H9 (cell line): ENCODE results near the gene KLF13. TPM values are rescaled to one million over a fixed set of nuclear protein-coding genes. Genes with fewer than 3 reads are reported as not detected.

ENCODE experiments used
- DNase-seq: peaks from one replicate; pipeline ENCODE4 v3.0.0-alpha.2; 2017
- H2AFZ ChIP-seq: one replicate; pipeline ENCODE4 v1.6.1; 2013; ENCODE audit warnings: mild to moderate bottlenecking, low read length, control low read depth, moderate library complexity
- H2AK5ac ChIP-seq: 2 replicates; pipeline ENCODE4 v1.6.1; 2013; ENCODE audit warnings: low read length, control low read depth, mixed read lengths; ENCODE audit not compliant: insufficient read length
- H2BK120ac ChIP-seq: one replicate; pipeline ENCODE4 v1.6.1; 2013; ENCODE audit warnings: low read depth, mild to moderate bottlenecking, low read length, control low read depth, inconsistent platforms; ENCODE audit not compliant: poor library complexity, severe bottlenecking
- H2BK12ac ChIP-seq: 2 replicates; pipeline ENCODE4 v1.6.1; 2013; ENCODE audit warnings: low read length, control low read depth, mixed read lengths, low read depth; ENCODE audit not compliant: insufficient read length
- H2BK15ac ChIP-seq: 2 replicates; pipeline ENCODE4 v1.6.1; 2013; ENCODE audit warnings: low read depth, low read length, control low read depth
- H2BK20ac ChIP-seq: one replicate; pipeline ENCODE4 v1.6.1; 2013; ENCODE audit warnings: low read depth, mild to moderate bottlenecking, low read length, control low read depth, inconsistent platforms; ENCODE audit not compliant: poor library complexity, severe bottlenecking
- H2BK5ac ChIP-seq: 2 replicates; pipeline ENCODE4 v1.6.1; 2013; ENCODE audit warnings: low read length, control low read depth, mixed read lengths; ENCODE audit not compliant: insufficient read length
- H3K14ac ChIP-seq: 2 replicates; pipeline ENCODE4 v1.6.1; 2013; ENCODE audit warnings: low read length, control low read depth; ENCODE audit not compliant: insufficient read depth
- H3K18ac ChIP-seq: 2 replicates; pipeline ENCODE4 v1.6.1; 2013; ENCODE audit warnings: low read depth, mild to moderate bottlenecking, mixed read lengths, low read length, control low read depth; ENCODE audit not compliant: insufficient read length
- H3K23ac ChIP-seq: 2 replicates; pipeline ENCODE4 v1.6.1; 2013; ENCODE audit warnings: low read length, control low read depth, mixed read lengths, low read depth; ENCODE audit not compliant: insufficient read length
- H3K23me2 ChIP-seq: 2 replicates; pipeline ENCODE4 v1.6.1; 2013; ENCODE audit warnings: low read depth, mild to moderate bottlenecking, mixed read lengths, low read length, control low read depth; ENCODE audit not compliant: insufficient read length, poor library complexity, severe bottlenecking
- H3K27ac ChIP-seq: 2 replicates; pipeline ENCODE4 v1.5.1; 2013; ENCODE audit warnings: low read length, control low read depth, mixed read lengths, low read depth; ENCODE audit not compliant: insufficient read length
- H3K27me3 ChIP-seq: 2 replicates; pipeline ENCODE4 v1.6.1; 2013; ENCODE audit warnings: low read length, control low read depth, inconsistent platforms; ENCODE audit not compliant: insufficient read depth
- H3K4ac ChIP-seq: 2 replicates; pipeline ENCODE4 v1.6.1; 2013; ENCODE audit warnings: low read depth, mild to moderate bottlenecking, control low read depth, inconsistent platforms, low read length, moderate library complexity
- H3K4me1 ChIP-seq: 2 replicates; pipeline ENCODE4 v1.6.1; 2013; ENCODE audit warnings: low read length, control low read depth, inconsistent platforms; ENCODE audit not compliant: insufficient read depth
- H3K4me2 ChIP-seq: 2 replicates; pipeline ENCODE4 v1.6.1; 2013; ENCODE audit warnings: low read length, control low read depth, mixed read lengths; ENCODE audit not compliant: insufficient read length, insufficient read depth
- H3K56ac ChIP-seq: 2 replicates; pipeline ENCODE4 v1.6.1; 2013; ENCODE audit warnings: low read depth, mild to moderate bottlenecking, mixed read lengths, low read length, control low read depth; ENCODE audit not compliant: insufficient read length
- H3K79me1 ChIP-seq: 2 replicates; pipeline ENCODE4 v1.6.1; 2013; ENCODE audit warnings: low read depth, mild to moderate bottlenecking, moderate library complexity, low read length, control low read depth, inconsistent platforms; ENCODE audit not compliant: insufficient read depth, poor library complexity, severe bottlenecking
- H3K79me2 ChIP-seq: 2 replicates; pipeline ENCODE4 v1.6.1; 2013; ENCODE audit warnings: low read length, control low read depth, inconsistent platforms; ENCODE audit not compliant: insufficient read depth
- H3K9ac ChIP-seq: 2 replicates; pipeline ENCODE4 v1.6.1; 2013; ENCODE audit warnings: low read length, control low read depth, mixed read lengths; ENCODE audit not compliant: insufficient read length; ENCODE audit errors: extremely low read depth
- H3K9me3 ChIP-seq: one replicate; pipeline ENCODE4 v1.6.1; 2013; ENCODE audit warnings: low read depth, low read length, inconsistent platforms; ENCODE audit not compliant: control insufficient read depth
- H3T11ph ChIP-seq: one replicate; pipeline ENCODE4 v1.6.1; 2013; ENCODE audit warnings: mild to moderate bottlenecking, low read length, control low read depth, inconsistent platforms
- H4K20me1 ChIP-seq: one replicate; pipeline ENCODE4 v1.6.1; 2013; ENCODE audit not compliant: control insufficient read depth, insufficient read length, insufficient read depth
- H4K5ac ChIP-seq: 2 replicates; pipeline ENCODE4 v1.6.1; 2013; ENCODE audit warnings: low read depth, mild to moderate bottlenecking, mixed read lengths, low read length, control low read depth; ENCODE audit not compliant: insufficient read length
- H4K8ac ChIP-seq: replicated peaks from 2 replicates; pipeline ENCODE4 v1.6.1; 2013; ENCODE audit warnings: low read length, control low read depth, mixed read lengths, low read depth; ENCODE audit not compliant: insufficient read length
- H4K91ac ChIP-seq: 2 replicates; pipeline ENCODE4 v1.6.1; 2013; ENCODE audit warnings: low read depth, mild to moderate bottlenecking, moderate library complexity, mixed read lengths, low read length, control low read depth; ENCODE audit not compliant: insufficient read length
- H3K27ac Mint-ChIP-seq, 3 experiments: 2 replicates in 2 of 3; 3 replicates in 1 of 3; pipeline ENCODE4 v1.8.0; 2020 to 2021; ENCODE audit warnings: mixed read lengths in 3 of 3, mild to moderate bottlenecking in 1 of 3, moderate library complexity in 1 of 3
- H3K27me3 Mint-ChIP-seq: 2 replicates; pipeline ENCODE4 v1.8.0; 2021; ENCODE audit warnings: low read depth, mild to moderate bottlenecking, moderate library complexity, mixed read lengths
- H3K36me3 Mint-ChIP-seq, 3 experiments: 2 replicates in 2 of 3; 3 replicates in 1 of 3; pipeline ENCODE4 v1.8.0; 2020 to 2021; ENCODE audit warnings: low read depth in 3 of 3, mixed read lengths in 3 of 3; ENCODE audit not compliant: insufficient read depth in 1 of 3
- H3K4me1 Mint-ChIP-seq, 2 experiments: 2 replicates each; pipeline ENCODE4 v1.8.0; 2020; ENCODE audit warnings: mixed read lengths in 2 of 2
- H3K4me3 Mint-ChIP-seq, 2 experiments: 2 replicates in 1 of 2; 3 replicates in 1 of 2; pipeline ENCODE4 v1.8.0; 2020 to 2021; ENCODE audit warnings: mild to moderate bottlenecking in 2 of 2, mixed read lengths in 2 of 2, moderate library complexity in 1 of 2
- H3K9me3 Mint-ChIP-seq, 2 experiments: 2 replicates in 1 of 2; 3 replicates in 1 of 2; pipeline ENCODE4 v1.8.0; 2020; ENCODE audit warnings: mild to moderate bottlenecking in 2 of 2, mixed read lengths in 2 of 2, moderate library complexity in 1 of 2
- WGBS: extraction: QIAGEN DNeasy Blood & Tissue Kit; methylation state at CpG from one replicate; pipeline ENCODE4 v1.1.7; 2013; ENCODE audit warnings: missing lambda C conversion rate, low lambda C conversion rate, mixed read lengths; ENCODE audit not compliant: insufficient read length; ENCODE audit errors: extremely low coverage; 5-methylcytosine and 5-hydroxymethylcytosine counted together
- total RNA-seq: library from RNA; stranded (reverse); gene quantifications from 2 replicates; pipeline ENCODE4 v1.2.1, GENCODE V29; 2021
- TF ChIP-seq, protein P1 (sequence below): fragments of 200-600 bp; sonication (generic); conservative IDR thresholded peaks from 3 replicates; pipeline ENCODE4 v1.8.0; 2021; ENCODE audit warnings: antibody characterized with exemption, mild to moderate bottlenecking

The KLF13 gene
- total RNA-seq, 1 experiment from 2014 or later: 33.4 TPM

DNA sequence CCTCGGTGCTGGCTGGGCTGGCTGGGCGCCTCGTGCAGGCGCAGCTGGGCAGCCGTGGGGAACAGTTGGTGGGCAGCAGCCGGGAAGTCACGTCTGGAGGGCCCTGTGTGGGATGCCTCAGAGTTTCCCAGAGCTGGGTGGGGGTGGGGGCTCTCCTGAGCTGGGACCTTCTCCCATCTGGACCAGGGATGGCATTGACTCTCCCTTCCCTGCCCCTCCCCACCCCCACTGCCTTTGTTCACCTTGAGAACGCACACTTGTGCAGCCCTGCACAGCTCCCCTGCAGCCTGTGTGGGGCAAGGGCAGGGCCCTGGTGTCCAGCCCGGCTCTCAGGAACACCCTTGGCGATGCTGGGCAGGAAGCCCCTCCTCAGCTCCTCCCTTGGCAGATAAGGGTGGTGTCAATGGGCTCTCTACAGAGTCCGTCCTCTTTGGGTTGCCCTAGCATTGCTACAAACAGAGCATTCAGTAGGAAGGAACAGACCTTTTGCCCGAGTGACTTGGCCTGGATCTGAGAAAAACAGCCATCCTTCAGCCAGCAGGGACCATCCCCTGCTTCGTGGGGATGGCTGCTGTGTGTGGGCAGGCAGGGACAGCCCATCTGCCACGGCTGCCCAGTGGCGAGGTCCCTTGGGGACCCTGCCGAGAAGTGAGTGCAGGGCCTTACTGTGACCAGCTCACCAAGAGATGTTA, 25.5 kb upstream of the KLF13 start:
- Mint-ChIP-seq H3K4me3 (no peak overlapping the region), H3K9me3 (no peaks in the 10 kb centered on the region; a peak in 1 of 5 replicates), H3K27me3 (peaks cover 10% of the 10 kb centered on the region; the same call in 1 of the 2 replicates), H3K27ac (no peak overlapping the region), H3K4me1 (peaks cover 62 to 68% of the 10 kb centered on the region in 2 experiments), H3K36me3 (no peaks in the 10 kb centered on the region)
- no peak overlapping the region for H3K27ac ChIP-seq
- no peak overlapping the region for H2BK120ac ChIP-seq
- no peak overlapping the region for H3K9ac ChIP-seq
- H3K79me1 ChIP-seq: no peaks in the 10 kb centered on the region
- no peak overlapping the region for H2AFZ ChIP-seq
- H3K4me1 ChIP-seq: peaks cover 3% of the 10 kb centered on the region; the same call in 1 of the 2 replicates
- no peaks in the 10 kb centered on the region for H3K23me2 ChIP-seq
- H4K20me1 ChIP-seq: no peaks in the 10 kb centered on the region
- H3K56ac ChIP-seq: no peak overlapping the region
- H3K18ac ChIP-seq: no peak overlapping the region
- TF ChIP-seq, protein P1, sequence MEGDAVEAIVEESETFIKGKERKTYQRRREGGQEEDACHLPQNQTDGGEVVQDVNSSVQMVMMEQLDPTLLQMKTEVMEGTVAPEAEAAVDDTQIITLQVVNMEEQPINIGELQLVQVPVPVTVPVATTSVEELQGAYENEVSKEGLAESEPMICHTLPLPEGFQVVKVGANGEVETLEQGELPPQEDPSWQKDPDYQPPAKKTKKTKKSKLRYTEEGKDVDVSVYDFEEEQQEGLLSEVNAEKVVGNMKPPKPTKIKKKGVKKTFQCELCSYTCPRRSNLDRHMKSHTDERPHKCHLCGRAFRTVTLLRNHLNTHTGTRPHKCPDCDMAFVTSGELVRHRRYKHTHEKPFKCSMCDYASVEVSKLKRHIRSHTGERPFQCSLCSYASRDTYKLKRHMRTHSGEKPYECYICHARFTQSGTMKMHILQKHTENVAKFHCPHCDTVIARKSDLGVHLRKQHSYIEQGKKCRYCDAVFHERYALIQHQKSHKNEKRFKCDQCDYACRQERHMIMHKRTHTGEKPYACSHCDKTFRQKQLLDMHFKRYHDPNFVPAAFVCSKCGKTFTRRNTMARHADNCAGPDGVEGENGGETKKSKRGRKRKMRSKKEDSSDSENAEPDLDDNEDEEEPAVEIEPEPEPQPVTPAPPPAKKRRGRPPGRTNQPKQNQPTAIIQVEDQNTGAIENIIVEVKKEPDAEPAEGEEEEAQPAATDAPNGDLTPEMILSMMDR: no peak
- H2AK5ac ChIP-seq: no peak overlapping the region
- H4K91ac ChIP-seq: no peak overlapping the region
- no peak overlapping the region for H3K23ac ChIP-seq
- no peaks in the 10 kb centered on the region for H3K27me3 ChIP-seq
- H3K9me3 ChIP-seq: no peaks in the 10 kb centered on the region
- H3T11ph ChIP-seq: no peak overlapping the region
- H4K8ac ChIP-seq: no peak overlapping the region
- no peak overlapping the region for H3K4me2 ChIP-seq
- H2BK12ac ChIP-seq: no peak overlapping the region
- DNase-seq: no peak
- H2BK5ac ChIP-seq: no peak overlapping the region
- WGBS: no CpG with 5 or more reads among the region's 16 CpGs
- no peak overlapping the region for H3K4ac ChIP-seq
- no peak overlapping the region for H2BK15ac ChIP-seq
- H3K14ac ChIP-seq: no peak overlapping the region
- H4K5ac ChIP-seq: no peak overlapping the region
- no peaks in the 10 kb centered on the region for H3K79me2 ChIP-seq
- no peak overlapping the region for H2BK20ac ChIP-seq
